HCT116 (cell line): ENCODE measurements around the gene PPP1R12B. TPM values are rescaled to one million over a fixed set of nuclear protein-coding genes. Genes with fewer than 3 reads are reported as not detected.
"Not testable (repeated sequence)": the region's sequence is repeated elsewhere in the genome, so short reads cannot be mapped to it uniquely, and the experiment has no call there.

Source experiments
- ATAC-seq: fragments of 200-7000 bp; cut with Tn5 transposase; 2 replicates; pipeline ENCODE4 v1.9.1; 2020; ENCODE audit warnings: mild to moderate bottlenecking, moderate library complexity
- BruUV-seq: library from RNA; stranded (reverse); fragments of 400-500 nt; replicated peaks from 2 replicates; lab custom pipeline; 2021; lab: Mats Ljungman, UMichigan
- CTCF ChIA-PET: fragments of 300-600 bp; sonication (Branson Sonifier 250); formaldehyde crosslinking; loops from one replicate; lab custom pipeline; 2021; ENCODE audit warnings: antibody characterized with exemption; lab: Charles Lee
- POLR2A ChIA-PET: fragments of 300-600, 350-600 bp; sonication (Branson Sonifier 250); formaldehyde crosslinking; loops from one replicate; lab custom pipeline; 2021; ENCODE audit warnings: antibody characterized with exemption; lab: Charles Lee
- RAD21 ChIA-PET, 2 experiments: fragments of 300-600 bp; sonication (Branson Sonifier 250); formaldehyde crosslinking; loops; one replicate each; lab custom pipeline; 2023; ENCODE audit warnings: low total read pairs in 2 of 2; ENCODE audit not compliant: uncharacterized antibody in 2 of 2, unreplicated experiment in 2 of 2, low non-redundant PET in 1 of 2; lab: Charles Lee
- DNase-seq: peaks from one replicate; pipeline ENCODE4 v3.0.0-alpha.2; 2010; ENCODE audit warnings: low read depth, low spot score
- H2AFZ ChIP-seq: fragments of 200-600 bp; shearing (Covaris generic), sonication (generic); 2 replicates; pipeline ENCODE4 v1.6.1; 2017; ENCODE audit warnings: low read depth, mixed run types, mixed read lengths, antibody characterized with exemption, low read length; ENCODE audit not compliant: poor library complexity, severe bottlenecking
- H3K27ac ChIP-seq: 2 replicates; pipeline ENCODE4 v1.5.1; 2012; ENCODE audit warnings: low read depth, low read length
- H3K27me3 ChIP-seq: fragments of 200-600 bp; sonication (generic); 2 replicates; pipeline ENCODE4 v1.6.1; 2016; ENCODE audit warnings: mixed run types, low read length, mixed read lengths; ENCODE audit not compliant: insufficient read depth
- H3K36me3 ChIP-seq, 2 experiments: fragments of 200-500 bp in 1 of 2; fragments of 200-600 bp in 1 of 2; sonication (Bioruptor generic) in 1 of 2; sonication (generic) in 1 of 2; 2 replicates each; pipeline versions ENCODE4 v1.5.1 to v1.6.1; 2014 to 2016; ENCODE audit warnings: low read length in 2 of 2, inconsistent platforms in 1 of 2, mixed read lengths in 1 of 2, mixed run types in 1 of 2; ENCODE audit not compliant: insufficient read depth in 2 of 2, control insufficient read depth in 1 of 2
- H3K4me1 ChIP-seq, 2 experiments: fragments of 200-600 bp in 1 of 2; sonication (generic) in 1 of 2; 2 replicates each; pipeline versions ENCODE4 v1.5.1 to v1.6.1; 2012 to 2017; ENCODE audit warnings: low read length in 2 of 2, inconsistent platforms in 1 of 2, mild to moderate bottlenecking in 1 of 2, mixed read lengths in 1 of 2, mixed run types in 1 of 2, moderate library complexity in 1 of 2; ENCODE audit not compliant: insufficient read depth in 2 of 2, control insufficient read depth in 1 of 2
- H3K4me2 ChIP-seq: fragments of 200-600 bp; sonication (generic); 2 replicates; pipeline ENCODE4 v1.6.1; 2017; ENCODE audit warnings: mixed run types, low read length, mixed read lengths
- H3K4me3 ChIP-seq, 2 experiments: fragments of 200-600 bp in 1 of 2; sonication (generic) in 1 of 2; replicated peaks in 1 of 2; 2 replicates each; pipeline ENCODE4 v1.5.1; 2011 to 2016; ENCODE audit warnings: low read length in 2 of 2, control low read depth in 1 of 2, low read depth in 1 of 2, mild to moderate bottlenecking in 1 of 2, mixed read lengths in 1 of 2, mixed run types in 1 of 2
- H3K79me2 ChIP-seq: fragments of 200-600 bp; sonication (generic); 2 replicates; pipeline ENCODE4 v1.6.1; 2017; ENCODE audit warnings: mild to moderate bottlenecking, mixed run types, low read length, moderate library complexity, mixed read lengths; ENCODE audit not compliant: insufficient read depth
- H3K9ac ChIP-seq: fragments of 200-600 bp; sonication (generic); 2 replicates; pipeline ENCODE4 v1.6.1; 2016; ENCODE audit warnings: low read length, mixed read lengths
- H3K9me2 ChIP-seq: fragments of 200-600 bp; sonication (generic), shearing (Covaris generic); 2 replicates; pipeline ENCODE4 v1.6.1; 2017; ENCODE audit warnings: mixed run types, mild to moderate bottlenecking, moderate library complexity; ENCODE audit not compliant: insufficient read depth
- H3K9me3 ChIP-seq, 2 experiments: fragments of 200-500 bp in 1 of 2; fragments of 200-600 bp in 1 of 2; sonication (Bioruptor generic) in 1 of 2; sonication (generic) in 1 of 2; 2 replicates each; pipeline ENCODE4 v1.6.1; 2014 to 2017; ENCODE audit warnings: low read length in 2 of 2, mixed read lengths in 2 of 2, inconsistent platforms in 1 of 2, low read depth in 1 of 2, mild to moderate bottlenecking in 1 of 2, mixed run types in 1 of 2, moderate library complexity in 1 of 2; ENCODE audit not compliant: control insufficient read depth in 1 of 2, insufficient read depth in 1 of 2
- H4K20me1 ChIP-seq: fragments of 200-600 bp; sonication (generic), shearing (Covaris generic); 2 replicates; pipeline ENCODE4 v1.6.1; 2017; ENCODE audit warnings: mixed run types, mild to moderate bottlenecking, moderate library complexity; ENCODE audit not compliant: insufficient read depth
- CBX3 ChIP-seq: IDR thresholded peaks from 2 replicates; pipeline ENCODE4 v1.6.1; 2012; ENCODE audit warnings: low read depth
- FOSL1 ChIP-seq: IDR thresholded peaks from 2 replicates; pipeline ENCODE4 v1.6.1; 2012; ENCODE audit warnings: low read depth
- JUND ChIP-seq: IDR thresholded peaks from 2 replicates; pipeline ENCODE4 v1.6.1; 2012
- intact Hi-C: fragments of 100-400 bp; cut with micrococcal nuclease; formaldehyde crosslinking; loops from 2 replicates; pipeline ENCODE4 v1.10.0; 2022
- total RNA-seq: library from RNA; stranded (reverse); gene quantifications from one replicate; pipeline ENCODE4 v1.2.1, GENCODE V29; 2021; ENCODE audit not compliant: unreplicated experiment

PPP1R12B gene
- total RNA-seq, 1 experiment from 2014 or later: 14.3 TPM

- not testable (repeated sequence) for H3K79me2 ChIP-seq
Measured at GRCh38 chr1:202407378-202407777, 58.9 kb downstream of the PPP1R12B start.

GRCh38 chr1:202410251-202410650 is 61.8 kb downstream of the PPP1R12B start:
- H2AFZ ChIP-seq, intact Hi-C loops, H3K27ac ChIP-seq, H3K36me3 ChIP-seq, POLR2A ChIA-PET, H3K9me3 ChIP-seq, H3K79me2 ChIP-seq, RAD21 ChIA-PET, BruUV-seq, CTCF ChIA-PET, H3K27me3 ChIP-seq, DNase-seq, H3K9me2 ChIP-seq, H4K20me1 ChIP-seq: not testable (repeated sequence)
- Histone ChIP-seq H3K9ac (0 out of 2 replicates have a peak overlapping the region, but pooled peaks have one; percentile 5), H3K4me3 (peak overlapping the region in 1 of 2 experiments; percentile 26; a peak in 1 of 4 replicates), H3K4me1 (peaks cover 14 to 17% of the 10 kb centered on the region in 2 experiments), H3K4me2 (peak overlapping the region; percentile 66)
- peak; percentile 36 for ATAC-seq

More at GRCh38 chr1:202407378-202407777, 58.9 kb downstream of the PPP1R12B start:
- H3K27me3 ChIP-seq, H3K9me2 ChIP-seq, H4K20me1 ChIP-seq, H2AFZ ChIP-seq, BruUV-seq, ATAC-seq, DNase-seq, H3K4me3 ChIP-seq, POLR2A ChIA-PET, H3K36me3 ChIP-seq, H3K9me3 ChIP-seq, H3K4me2 ChIP-seq, CTCF ChIA-PET, RAD21 ChIA-PET, H3K9ac ChIP-seq, H3K27ac ChIP-seq, intact Hi-C loops: not testable (repeated sequence)
- H3K4me1 ChIP-seq: peaks cover 14 to 17% of the 10 kb centered on the region in 2 experiments

GRCh38 chr1:202410854-202411357 is 62.4 kb downstream of the PPP1R12B start:
- H3K9ac ChIP-seq, H3K9me2 ChIP-seq, DNase-seq, H3K27me3 ChIP-seq, H4K20me1 ChIP-seq, BruUV-seq, H3K79me2 ChIP-seq, H2AFZ ChIP-seq, CTCF ChIA-PET, RAD21 ChIA-PET, POLR2A ChIA-PET, H3K27ac ChIP-seq, H3K36me3 ChIP-seq, intact Hi-C loops, H3K9me3 ChIP-seq: not testable (repeated sequence)
- peaks cover 14 to 17% of the 10 kb centered on the region in 2 experiments for H3K4me1 ChIP-seq
- H3K4me2 ChIP-seq: peak overlapping the region; percentile 66
- ATAC-seq: peak; percentile 63
- TF ChIP-seq CBX3 (peak; percentile 37; the same call in 1 of the 2 replicates), JUND (peak; percentile 15; the same call in 1 of the 2 replicates), FOSL1 (0 out of 2 replicates have a peak, but pooled peaks have one; percentile 26)
- peak overlapping the region in 1 of 2 experiments; percentile 26; a peak in 2 of 4 replicates for H3K4me3 ChIP-seq
